Stimulated activated CD4-positive, alpha-beta T cell treated with anti-CD3 and anti-CD28 coated beads, TNF-alpha, amount 100 ng/mL, for 1 hour (primary cell): ENCODE data around the gene SYTL3.
"Not testable (repeated sequence)": the region's sequence is repeated elsewhere in the genome, so short reads cannot be mapped to it uniquely, and the experiment has no call there.

Experiments used
- DNase-seq, 3 donors: peaks; one replicate each; pipeline ENCODE4 v3.0.0-alpha.2; 2020; ENCODE audit warnings: low read depth in 3 of 3, low spot score in 1 of 3

SYTL3 gene

DNA sequence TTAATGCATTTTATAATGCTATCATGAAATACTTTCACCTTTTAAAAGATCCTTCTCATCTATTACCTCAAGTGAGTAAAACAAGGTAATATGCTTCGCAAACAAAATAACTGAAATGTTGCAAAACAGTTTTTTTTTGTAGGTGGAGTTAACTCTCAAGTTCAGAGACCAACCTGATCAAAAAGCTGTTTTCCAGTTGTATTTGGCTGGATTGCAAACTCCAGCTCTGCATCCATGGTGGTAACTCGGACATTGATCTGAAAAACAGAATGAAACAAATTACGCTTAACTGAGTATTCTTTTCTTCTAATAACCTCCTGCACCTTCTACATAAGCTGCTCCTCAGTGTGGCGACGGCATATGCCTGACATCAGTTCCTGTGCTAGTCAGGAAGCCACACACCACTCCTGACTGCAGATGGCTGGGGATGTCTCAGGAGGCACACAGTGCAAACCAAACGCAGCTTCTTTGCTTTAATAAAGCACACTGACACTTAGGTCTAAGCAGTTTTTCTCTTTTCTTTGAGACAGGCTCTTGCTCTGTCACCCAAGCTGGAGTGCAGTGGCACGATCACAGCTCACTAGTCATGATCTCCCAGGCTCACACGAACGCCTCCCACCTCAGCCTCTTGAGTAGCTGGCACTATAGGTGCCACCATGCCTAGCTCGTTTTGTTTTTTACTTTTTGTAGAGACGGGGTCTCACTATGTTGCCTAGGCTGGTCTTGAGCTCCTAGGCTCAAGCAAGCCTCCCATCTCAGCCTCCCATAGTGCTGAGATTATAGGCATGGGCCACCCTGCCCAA, 139.5 kb downstream of the SYTL3 start:
- peak in 2 of 3 donors; percentile 21 to 25 for DNase-seq

- DNase-seq: no peak
Observed at GRCh38 chr6:158791274-158791855, 141.5 kb downstream of the SYTL3 start.

GRCh38 chr6:158792505-158792904, 142.7 kb downstream of the SYTL3 start:
- not testable (repeated sequence) for DNase-seq

DNA sequence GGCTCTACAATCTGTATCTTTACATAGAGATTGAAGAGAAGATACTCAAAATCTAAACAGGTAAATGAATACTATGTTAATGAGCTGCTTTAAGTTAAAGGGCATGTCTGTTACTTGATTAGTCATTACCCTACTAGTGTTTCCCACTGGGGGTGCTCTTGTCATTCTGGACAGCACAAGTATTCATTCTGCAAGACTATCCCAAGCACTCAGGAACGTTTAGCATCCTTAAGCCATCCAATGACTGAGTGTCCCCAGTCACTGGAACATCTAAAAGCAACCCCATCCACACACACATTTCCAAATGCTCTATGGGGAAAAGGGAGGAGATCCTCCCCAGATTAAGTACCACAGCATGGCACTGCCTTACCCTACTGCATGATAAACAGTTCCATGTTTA, 143.6 kb downstream of the SYTL3 start:
- DNase-seq: no peak

DNA sequence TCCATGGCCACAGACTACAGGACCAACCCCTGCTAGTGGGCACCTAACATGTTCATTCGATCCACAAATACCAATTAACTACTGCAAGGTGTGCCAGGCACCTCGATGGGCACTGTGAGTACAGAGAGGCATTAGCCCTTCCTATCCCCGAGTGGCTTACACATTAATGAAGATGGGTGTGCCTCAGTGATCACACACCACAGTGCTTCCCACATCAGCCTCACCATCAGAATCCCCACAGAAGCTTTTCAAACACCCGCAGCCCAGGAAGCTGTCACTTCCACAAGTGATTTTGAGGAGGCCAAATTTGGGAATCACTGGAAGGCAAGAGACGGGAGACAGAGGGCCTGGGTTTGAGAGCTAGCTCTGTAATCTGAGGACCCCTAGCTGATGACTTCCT, 145.7 kb downstream of the SYTL3 start:
- DNase-seq: no peak

GRCh38 chr6:158796353-158796752, 146.5 kb downstream of the SYTL3 start:
- DNase-seq: no peak

GRCh38 chr6:158797331-158798310, 147.8 kb downstream of the SYTL3 start:
- no peak for DNase-seq

- no peak for DNase-seq
Observed at GRCh38 chr6:158798311-158798710, 148.5 kb downstream of the SYTL3 start.

GRCh38 chr6:158799051-158799792, 149.4 kb downstream of the SYTL3 start:
- no peak for DNase-seq

- DNase-seq: no peak
Observed at GRCh38 chr6:158801655-158802294, 151.9 kb downstream of the SYTL3 start.

GRCh38 chr6:158803733-158804143, 153.9 kb downstream of the SYTL3 start:
- DNase-seq: no peak

DNA sequence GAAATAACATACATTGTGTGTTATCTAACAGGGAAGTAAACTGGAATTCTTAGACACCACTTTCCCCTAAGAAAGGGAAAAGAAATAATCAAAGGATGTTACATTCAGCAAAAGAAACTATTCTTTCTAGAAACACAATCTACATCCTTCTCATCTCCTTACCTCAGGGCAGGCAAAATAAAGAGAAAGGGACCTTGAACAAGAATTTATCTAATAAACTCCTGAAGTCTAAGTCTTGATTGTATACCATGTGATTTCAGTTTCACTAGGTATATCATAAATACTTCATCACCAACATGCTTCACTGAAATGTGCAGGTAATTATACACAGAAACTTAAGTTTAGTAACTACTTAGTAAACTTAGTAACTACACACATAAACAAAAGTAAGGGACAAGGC, 154.4 kb downstream of the SYTL3 start:
- DNase-seq: no peak

DNA sequence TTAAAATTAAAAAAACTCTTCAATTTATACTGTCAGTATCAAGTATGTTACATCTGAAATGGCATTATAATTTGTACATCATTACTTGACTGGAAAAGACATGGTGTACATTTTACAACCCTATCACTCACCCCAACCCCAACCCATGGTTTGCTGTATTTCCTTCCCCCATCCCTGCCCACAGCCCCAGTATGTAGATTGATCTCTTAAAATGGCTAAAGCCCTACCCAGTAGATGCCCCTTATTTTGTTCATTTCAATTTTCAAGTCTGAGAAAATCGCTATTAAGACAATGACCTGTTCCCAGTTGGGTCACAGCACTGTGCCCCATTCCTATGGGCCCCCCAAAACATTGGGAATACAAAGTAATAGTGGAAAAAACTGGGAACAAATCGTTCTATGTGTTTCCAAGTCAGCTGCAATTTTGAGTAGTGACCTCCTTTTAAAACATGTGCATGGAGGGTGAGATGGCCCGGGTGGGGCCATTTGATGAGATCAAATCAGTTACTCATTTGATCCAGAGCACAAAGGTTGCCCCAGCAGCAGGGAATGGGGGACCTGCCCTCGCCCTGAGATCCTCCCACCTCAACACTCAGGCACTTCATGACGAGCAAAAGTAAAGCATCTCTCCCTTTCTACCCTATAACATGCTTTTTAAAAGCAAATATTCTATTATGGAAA, 156.0 kb downstream of the SYTL3 start:
- DNase-seq: no peak

DNA sequence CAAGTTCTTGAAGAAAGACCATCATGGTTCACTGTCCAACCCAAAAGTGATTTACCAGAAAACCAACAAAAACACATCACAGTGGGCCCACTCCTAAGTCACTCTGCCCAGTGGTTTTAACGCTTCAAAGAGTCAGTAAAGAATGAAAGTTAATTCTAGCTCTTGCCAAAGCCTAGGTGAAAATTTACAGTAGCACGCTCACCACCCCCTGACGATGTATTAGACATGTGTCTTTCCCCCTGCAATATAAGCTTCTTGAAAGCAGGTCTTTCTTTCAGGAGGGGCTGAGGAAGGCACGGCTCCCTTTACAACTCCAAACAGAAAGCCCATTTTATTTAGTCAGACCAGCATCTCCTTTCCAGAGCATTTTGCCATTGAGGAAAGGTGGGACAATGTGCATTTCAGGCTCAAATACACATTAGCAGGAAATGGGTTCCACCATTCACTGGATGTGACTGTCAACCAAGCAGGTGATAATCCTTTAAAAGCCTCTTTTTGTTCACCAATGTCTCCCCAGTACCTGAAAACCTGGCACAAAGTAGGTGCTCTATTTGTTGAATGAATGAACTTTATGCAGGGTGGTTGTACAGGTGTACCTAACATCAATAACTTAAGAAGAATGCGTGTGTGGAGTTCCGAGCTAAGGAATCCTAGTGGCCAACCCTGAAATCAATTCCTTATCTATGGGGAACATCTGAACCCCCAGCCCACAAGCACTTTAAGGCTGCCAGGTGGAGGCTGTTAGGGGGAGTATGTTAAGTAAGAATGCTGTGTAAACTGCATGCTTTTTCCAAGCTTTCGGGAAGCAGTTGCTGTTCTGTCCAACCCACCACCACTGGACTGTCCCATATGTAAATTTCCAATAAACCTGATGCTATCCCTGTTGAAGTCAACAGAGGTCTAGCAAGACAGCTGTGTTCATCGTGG, 157.9 kb downstream of the SYTL3 start:
- DNase-seq: no peak

DNA sequence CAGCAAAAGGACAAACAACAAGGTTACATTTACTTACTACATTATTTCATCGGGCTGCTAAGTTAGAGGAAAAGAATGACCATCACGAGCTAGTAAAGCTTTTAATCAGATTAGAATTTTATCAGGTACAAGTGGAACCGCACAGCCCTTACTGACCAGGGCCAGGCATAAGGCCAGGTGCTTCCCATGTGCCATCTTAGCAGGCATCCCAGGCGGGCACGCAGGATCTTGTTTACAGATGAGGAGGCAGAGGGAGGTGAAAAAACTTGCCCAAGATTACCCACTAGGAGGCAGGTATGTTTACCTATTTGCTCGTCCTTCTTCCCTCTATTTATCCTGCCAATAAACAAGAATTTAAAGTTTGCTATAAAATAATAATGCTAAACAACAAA, 158.6 kb downstream of the SYTL3 start:
- no peak for DNase-seq

DNA sequence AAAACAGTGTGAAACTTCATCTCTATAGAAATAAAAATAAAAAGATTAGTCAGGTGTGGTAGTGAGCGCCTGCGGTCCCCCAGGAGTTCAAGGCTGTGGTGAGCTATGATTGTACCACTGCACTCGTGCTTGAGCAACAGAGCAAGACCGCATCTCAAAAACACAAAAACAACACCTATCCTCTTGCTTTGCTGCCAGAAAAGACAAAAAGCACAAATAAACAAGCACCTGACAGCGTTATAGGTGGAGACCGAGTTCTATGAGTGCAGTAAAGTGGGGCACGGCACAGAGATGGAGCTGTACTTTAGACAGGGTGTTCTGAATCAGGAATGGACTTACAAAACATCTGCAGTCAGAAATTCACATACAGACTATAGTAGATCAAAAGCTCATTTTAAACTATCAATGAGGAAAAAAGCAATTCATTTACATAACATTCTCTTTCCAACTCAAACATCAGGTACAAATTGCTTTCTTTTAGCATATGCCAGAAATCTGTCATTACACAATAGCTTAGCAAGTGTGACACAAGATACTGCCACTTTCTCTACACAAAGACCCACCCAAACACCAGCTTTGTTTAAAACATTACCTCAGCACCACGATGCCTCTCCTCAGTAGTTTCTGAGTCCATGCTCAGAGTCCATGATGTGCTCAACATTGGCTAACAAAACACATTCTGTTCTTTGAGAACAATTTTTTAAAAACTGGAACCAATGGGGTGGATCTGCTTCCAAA, 159.3 kb downstream of the SYTL3 start:
- no peak for DNase-seq

DNA sequence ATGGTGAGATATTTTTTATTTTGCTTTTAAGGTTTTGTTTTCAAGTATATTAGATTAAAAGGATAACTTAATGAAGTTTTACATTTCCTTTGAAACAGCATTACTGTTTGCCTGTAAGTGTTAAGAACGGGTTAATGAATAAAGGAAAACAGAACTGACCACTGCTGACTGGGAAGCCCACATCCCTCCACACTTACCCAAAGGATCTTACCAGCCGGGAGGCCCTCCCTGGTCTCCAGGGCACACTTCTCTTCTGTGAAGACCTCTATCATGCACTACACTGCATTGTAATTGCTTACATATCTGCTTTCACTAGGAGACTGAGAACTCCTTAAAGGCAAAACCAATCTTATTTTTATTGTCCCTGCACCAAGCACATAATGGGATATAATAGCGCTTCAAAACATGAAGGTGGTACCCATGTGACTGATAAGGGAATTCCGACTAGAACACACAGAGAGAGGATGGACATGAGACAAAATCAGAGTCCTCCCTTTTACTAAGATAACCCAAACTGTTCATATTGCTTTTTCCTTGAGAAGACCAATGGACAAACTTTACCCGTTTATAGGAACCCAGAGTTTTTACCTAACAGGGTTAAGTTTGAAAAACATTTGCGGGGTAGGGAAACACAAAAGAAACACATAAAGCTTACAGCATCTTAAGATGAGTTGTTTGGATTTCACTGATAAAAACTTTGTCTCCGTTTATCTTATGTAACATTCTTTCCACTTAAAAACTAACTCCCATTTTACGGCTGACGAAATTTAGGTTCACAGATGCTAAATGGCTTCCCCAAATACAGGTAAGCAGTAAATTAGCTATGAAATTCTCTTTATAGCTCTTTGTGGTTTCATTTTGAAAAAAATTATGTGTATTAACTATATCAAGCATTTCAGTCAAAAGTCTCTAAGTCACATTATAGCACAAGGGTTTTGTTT, 160.6 kb downstream of the SYTL3 start:
- no peak for DNase-seq
